Type B pancreatic cell (in vitro differentiated cells): ENCODE results near the gene KIF16B. TPM values are rescaled to one million over a fixed set of nuclear protein-coding genes. Genes with fewer than 3 reads are reported as not detected.

Experiments
- DNase-seq: peaks from one replicate; pipeline ENCODE4 v3.0.0; 2021; ENCODE audit warnings: mixed read lengths; ENCODE audit not compliant: unreplicated experiment; ENCODE audit errors: extremely low spot score
- H3K27ac Mint-ChIP-seq: 2 replicates; pipeline ENCODE4 v1.8.0; 2021; ENCODE audit warnings: mild to moderate bottlenecking, mixed read lengths
- H3K27me3 Mint-ChIP-seq: 2 replicates; pipeline ENCODE4 v1.8.0; 2021; ENCODE audit warnings: mixed read lengths
- H3K36me3 Mint-ChIP-seq: 2 replicates; pipeline ENCODE4 v1.8.0; 2021; ENCODE audit warnings: mixed read lengths
- H3K4me1 Mint-ChIP-seq: one replicate; pipeline ENCODE4 v1.8.0; 2021; ENCODE audit warnings: mixed read lengths; ENCODE audit not compliant: unreplicated experiment
- H3K4me3 Mint-ChIP-seq: 2 replicates; pipeline ENCODE4 v1.8.0; 2021; ENCODE audit warnings: mild to moderate bottlenecking, mixed read lengths
- H3K9me3 Mint-ChIP-seq: 2 replicates; pipeline ENCODE4 v1.8.0; 2021; ENCODE audit warnings: mixed read lengths
- CTCF ChIP-seq: fragments of 200-600 bp; sonication (generic); conservative IDR thresholded peaks from 2 replicates; pipeline ENCODE4 v1.5.0; 2021; ENCODE audit warnings: antibody characterized with exemption, mild to moderate bottlenecking
- total RNA-seq: library from RNA; stranded (reverse); gene quantifications from 2 replicates; pipeline ENCODE4 v1.2.1, GENCODE V29; 2021; ENCODE audit warnings: low replicate concordance

Gene KIF16B
- total RNA-seq, 1 donor from 2014 or later = 10.3 TPM

GRCh38 chr20:16224836-16225235, 348.4 kb downstream of the KIF16B start:
- Mint-ChIP-seq H3K4me1 (no peaks in the 10 kb centered on the region), H3K9me3 (peaks cover 4% of the 10 kb centered on the region), H3K27me3 (no peaks in the 10 kb centered on the region), H3K36me3 (no peaks in the 10 kb centered on the region), H3K27ac (no peak overlapping the region), H3K4me3 (no peak overlapping the region)
- no peak for DNase-seq
- TF ChIP-seq CTCF = no peak

GRCh38 chr20:16222859-16223411, 350.3 kb downstream of the KIF16B start:
- Mint-ChIP-seq H3K4me3 (no peak overlapping the region), H3K9me3 (peaks cover 10% of the 10 kb centered on the region), H3K36me3 (no peaks in the 10 kb centered on the region), H3K27ac (no peak overlapping the region), H3K4me1 (no peaks in the 10 kb centered on the region), H3K27me3 (no peaks in the 10 kb centered on the region)
- no peak for DNase-seq
- TF ChIP-seq CTCF = no peak

Other genes with a start within 250 kb of the KIF16B start
- gene SNRPB2, start 156.6 kb upstream of the KIF16B start, total RNA-seq = 55.3 and 68.3 TPM in 2 replicates
- not detected in 2 replicates for gene OTOR, start 174.9 kb upstream of the KIF16B start, total RNA-seq